ENCODE measurements around the gene RPA1. TPM values are rescaled to one million over a fixed set of nuclear protein-coding genes. Genes with fewer than 3 reads are reported as not detected.
"Not testable (repeated sequence)": the region's sequence is repeated elsewhere in the genome, so short reads cannot be mapped to it uniquely, and the experiment has no call there.

The RPA1 gene
- total RNA-seq, 2 experiments from 2014 or later, result 176 to 186 TPM

DNA sequence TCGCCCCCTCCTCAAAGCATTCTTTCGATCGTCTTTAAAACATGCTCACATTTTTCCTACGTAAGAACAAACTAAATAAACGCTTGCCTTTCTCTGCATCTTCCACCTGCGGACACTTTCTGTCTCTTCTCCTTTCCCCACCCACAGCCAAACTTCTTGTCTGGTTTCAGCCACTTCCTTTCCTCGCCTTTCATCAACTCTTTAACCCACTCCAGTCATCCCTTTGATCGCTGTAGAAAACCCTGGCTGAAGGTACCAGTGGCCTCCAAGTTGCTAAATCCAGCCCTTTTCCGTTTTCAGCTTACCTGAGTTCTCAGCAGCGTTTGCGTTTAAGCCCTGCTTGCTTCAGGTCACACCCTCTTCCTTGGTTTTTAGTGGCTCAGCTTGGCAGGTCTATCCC, 483 bp downstream of the RPA1 start:
- Mint-ChIP-seq H3K9me3 (no peaks in the 10 kb centered on the region), H3K36me3 (ENCODE audit: low read depth) (peaks cover 50% of the 10 kb centered on the region), H3K4me3 (peak overlapping the region; percentile 96), H3K27ac (peak overlapping the region; percentile 84), H3K27me3 (no peaks in the 10 kb centered on the region), H3K4me1 (peaks cover 66% of the 10 kb centered on the region)
- POLR2A ChIA-PET, result interaction anchor here (0.8 to 3.1 kb wide), 14 partner anchors 9 to 146 kb away, joined by 3 to 46 read pairs (median 6); partner anchors contain the start of gene WDR81
- CTCF ChIA-PET, result interaction anchor here (0.7 to 1.5 kb wide), 4 partner anchors 35 to 1418 kb away, joined by 3 to 5 read pairs (median 3); partner anchors contain the start of gene WDR81
- DNase-seq, result peak; percentile 26

DNA sequence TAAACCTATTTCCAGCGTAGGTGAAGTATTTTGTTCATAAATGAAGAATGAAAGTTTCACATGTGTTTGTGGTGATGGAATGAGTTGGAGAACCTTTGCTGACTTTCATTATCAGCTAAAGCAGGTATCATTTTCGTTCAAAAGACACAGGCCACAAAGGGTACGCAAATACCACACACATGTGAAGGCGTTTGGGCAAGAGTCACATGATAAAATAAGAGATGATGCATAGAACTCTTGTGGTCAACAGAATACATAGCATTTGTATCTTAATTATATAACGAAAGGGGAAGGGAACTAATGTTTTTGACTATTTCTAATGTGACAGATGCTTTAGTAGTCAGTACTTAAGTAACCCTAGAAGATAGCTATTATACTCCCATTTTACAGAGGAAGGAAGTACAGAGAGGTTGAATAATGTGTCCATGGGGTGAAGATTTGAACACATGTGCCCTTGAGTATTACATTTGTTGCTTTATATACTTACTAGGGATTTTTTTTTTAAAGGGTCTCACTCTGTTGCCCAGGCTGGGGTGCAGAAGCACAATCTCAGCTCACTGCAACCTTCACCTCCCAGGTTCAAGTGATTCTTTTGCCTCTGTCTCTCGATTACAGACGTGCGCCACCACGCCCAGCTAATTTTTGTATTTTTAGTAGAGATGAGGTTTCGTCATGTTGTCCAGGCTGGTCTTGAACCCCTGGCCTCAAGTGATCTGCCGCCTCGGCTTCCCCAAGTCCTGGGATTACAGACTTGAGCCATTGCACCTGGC, 4.8 kb downstream of the RPA1 start:
- Mint-ChIP-seq H3K27me3 (no peaks in the 10 kb centered on the region), H3K9me3 (no peaks in the 10 kb centered on the region), H3K27ac (peak overlapping the region; percentile 31), H3K4me3 (no peak overlapping the region), H3K4me1 (peaks cover 49% of the 10 kb centered on the region), H3K36me3 (ENCODE audit: low read depth) (peaks cover 47% of the 10 kb centered on the region)
- DNase-seq, result peak; percentile 41
- ChIA-PET POLR2A (interaction anchor here (0.7 to 2.7 kb wide), 8 partner anchors 9 to 118 kb away, joined by 3 to 10 read pairs (median 5); no protein-coding TSS in a partner anchor), CTCF (interaction anchor here (0.8 to 1.7 kb wide), 3 partner anchors 24 to 113 kb away, joined by 3 to 7 read pairs (median 4); no protein-coding TSS in a partner anchor)

DNA sequence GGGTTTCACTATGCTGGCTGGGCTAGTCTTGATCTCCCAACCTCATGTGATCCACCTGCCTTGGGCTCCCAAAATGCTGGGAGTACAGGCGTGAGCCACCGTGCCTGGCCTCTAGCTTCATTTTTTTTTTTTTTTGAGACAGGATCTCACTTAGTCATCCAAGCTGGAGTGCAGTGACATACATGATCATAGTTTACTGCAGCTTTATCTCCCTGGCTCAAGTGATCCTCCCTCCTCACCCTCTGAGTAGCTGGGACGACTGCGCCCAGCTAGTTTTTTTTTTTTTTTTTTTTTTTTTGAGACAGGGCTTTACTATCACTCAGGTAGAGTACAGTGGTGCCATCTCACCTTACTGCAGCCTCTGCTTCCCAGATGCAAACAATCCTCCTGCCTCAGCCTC, 9.7 kb downstream of the RPA1 start:
- H3K4me1 Mint-ChIP-seq, result peaks cover 19% of the 10 kb centered on the region
- no peak overlapping the region for H3K4me3 Mint-ChIP-seq
- ChIA-PET CTCF (interaction anchor here (0.6 to 1.9 kb wide), 4 partner anchors 16 to 190 kb away, joined by 3 to 10 read pairs (median 4); partner anchors contain the start of gene RILP), POLR2A (interaction anchor here (1.0 kb wide), 1 partner anchor 10 kb away, joined by 3 read pairs; the partner anchor contains the start of genes RPA1 and SMYD4)
- no peak for DNase-seq
- H3K27ac Mint-ChIP-seq, result no peak overlapping the region
- H3K27me3 Mint-ChIP-seq, result no peaks in the 10 kb centered on the region
- peaks cover 44% of the 10 kb centered on the region for H3K36me3 Mint-ChIP-seq (ENCODE audit: low read depth)
- H3K9me3 Mint-ChIP-seq, result no peaks in the 10 kb centered on the region

DNA sequence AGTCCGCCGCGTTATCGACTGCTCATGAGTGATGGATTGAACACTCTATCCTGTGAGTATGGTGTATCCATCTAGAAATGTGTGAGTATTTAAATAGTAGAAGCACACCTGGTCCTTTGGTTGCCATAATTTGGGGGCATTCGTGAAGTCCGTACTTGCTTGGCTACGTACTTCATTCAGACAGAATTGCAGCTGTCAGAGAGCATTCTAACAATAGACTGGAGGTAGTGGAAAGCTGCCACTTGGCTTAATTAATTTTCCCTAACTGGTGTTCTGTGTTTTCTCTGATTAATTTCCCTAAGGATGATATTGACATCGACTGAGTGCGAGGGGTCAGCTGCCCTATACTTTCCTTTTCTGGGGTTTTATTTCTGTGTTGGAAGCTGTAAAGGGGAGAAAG, 14.1 kb downstream of the RPA1 start:
- CTCF ChIA-PET, result interaction anchor here (0.6 to 0.8 kb wide), 2 partner anchors 123 to 125 kb away, joined by 3 to 4 read pairs; no protein-coding TSS in a partner anchor
- Mint-ChIP-seq H3K4me3 (no peak overlapping the region), H3K36me3 (ENCODE audit: low read depth) (peaks cover 49% of the 10 kb centered on the region), H3K9me3 (no peaks in the 10 kb centered on the region), H3K27ac (no peak overlapping the region), H3K4me1 (peaks cover 6% of the 10 kb centered on the region), H3K27me3 (no peaks in the 10 kb centered on the region)
- POLR2A ChIA-PET, result interaction anchor here (0.7 kb wide), 1 partner anchor 15 kb away, joined by 3 read pairs; no protein-coding TSS in a partner anchor
- DNase-seq, result no peak

DNA sequence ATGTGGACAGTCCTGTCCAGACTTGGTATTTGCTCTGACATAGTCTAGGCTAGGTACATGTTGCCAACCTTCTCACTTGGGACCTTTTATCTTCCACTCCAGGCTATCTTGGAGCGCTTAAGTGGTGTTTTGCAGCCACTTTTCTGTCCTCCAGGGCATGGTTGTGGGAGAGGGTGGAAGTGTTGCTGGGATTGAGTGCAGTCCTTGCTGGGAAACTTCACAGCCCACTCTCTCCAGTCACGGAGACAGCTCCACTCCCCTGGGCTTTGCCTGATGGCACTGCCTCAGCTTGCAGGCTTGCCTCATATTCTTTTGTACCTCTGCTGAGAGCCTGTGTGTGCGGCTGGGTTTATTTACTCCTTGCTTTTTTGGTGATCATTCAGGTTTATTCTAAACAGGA, 17.4 kb downstream of the RPA1 start:
- ChIA-PET POLR2A (no interaction called here), CTCF (no interaction called here)
- Mint-ChIP-seq H3K4me3 (no peak overlapping the region), H3K36me3 (ENCODE audit: low read depth) (peaks cover 60% of the 10 kb centered on the region), H3K9me3 (no peaks in the 10 kb centered on the region), H3K4me1 (peaks cover 7% of the 10 kb centered on the region), H3K27me3 (no peaks in the 10 kb centered on the region), H3K27ac (no peak overlapping the region)
- no peak for DNase-seq

DNA sequence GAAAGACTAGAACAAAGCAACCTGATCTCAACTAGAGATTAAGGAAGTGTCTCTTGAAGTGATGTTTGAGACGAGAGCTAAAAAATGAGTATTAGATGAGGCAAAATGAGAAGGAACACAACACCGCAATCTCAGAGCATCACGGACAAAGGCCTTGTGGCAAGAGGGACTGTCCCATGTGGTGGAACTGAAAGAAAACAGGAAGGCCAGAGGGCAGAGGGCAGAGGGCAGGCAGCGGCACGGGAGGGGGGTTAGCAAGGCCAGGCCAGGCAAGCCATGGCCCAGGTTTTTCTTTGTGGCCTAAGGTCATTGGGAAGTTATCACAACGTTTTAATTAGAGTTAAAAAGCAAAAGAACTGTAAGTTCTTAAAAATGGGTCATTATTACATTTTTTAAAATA, 22.5 kb downstream of the RPA1 start:
- no peaks in the 10 kb centered on the region for H3K9me3 Mint-ChIP-seq
- no peak for DNase-seq
- peaks cover 8% of the 10 kb centered on the region for H3K4me1 Mint-ChIP-seq
- no peaks in the 10 kb centered on the region for H3K27me3 Mint-ChIP-seq
- no peak overlapping the region for H3K27ac Mint-ChIP-seq
- peaks cover 55% of the 10 kb centered on the region for H3K36me3 Mint-ChIP-seq (ENCODE audit: low read depth)
- CTCF ChIA-PET, result no interaction called here
- H3K4me3 Mint-ChIP-seq, result no peak overlapping the region
- POLR2A ChIA-PET, result interaction anchor here (1.4 kb wide), 1 partner anchor 9 kb away, joined by 3 read pairs; no protein-coding TSS in a partner anchor

DNA sequence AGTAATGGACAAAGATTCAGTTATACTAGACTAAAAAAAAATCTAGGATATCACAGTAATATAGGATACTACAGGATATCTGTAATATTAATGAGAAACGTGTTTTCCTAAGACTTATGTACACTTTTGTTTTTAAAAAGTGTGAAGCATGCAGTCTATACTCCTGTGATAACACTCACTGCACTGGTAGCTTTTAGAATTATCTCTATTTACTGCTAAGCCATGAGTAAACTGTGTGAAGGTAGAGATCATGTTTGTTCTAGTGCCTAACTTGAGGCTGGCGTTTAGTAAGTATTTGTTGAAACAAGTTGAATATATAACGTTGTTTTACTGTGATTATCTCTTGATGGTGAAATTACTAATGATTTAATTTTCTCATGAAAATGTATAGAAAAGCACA, 23.9 kb downstream of the RPA1 start:
- Mint-ChIP-seq H3K9me3 (no peaks in the 10 kb centered on the region), H3K4me3 (no peak overlapping the region), H3K36me3 (ENCODE audit: low read depth) (peaks cover 51% of the 10 kb centered on the region), H3K27ac (no peak overlapping the region), H3K4me1 (peaks cover 8% of the 10 kb centered on the region), H3K27me3 (no peaks in the 10 kb centered on the region)
- ChIA-PET POLR2A (interaction anchor here (1.4 kb wide), 1 partner anchor 11 kb away, joined by 3 read pairs; no protein-coding TSS in a partner anchor), CTCF (no interaction called here)
- DNase-seq, result no peak

DNA sequence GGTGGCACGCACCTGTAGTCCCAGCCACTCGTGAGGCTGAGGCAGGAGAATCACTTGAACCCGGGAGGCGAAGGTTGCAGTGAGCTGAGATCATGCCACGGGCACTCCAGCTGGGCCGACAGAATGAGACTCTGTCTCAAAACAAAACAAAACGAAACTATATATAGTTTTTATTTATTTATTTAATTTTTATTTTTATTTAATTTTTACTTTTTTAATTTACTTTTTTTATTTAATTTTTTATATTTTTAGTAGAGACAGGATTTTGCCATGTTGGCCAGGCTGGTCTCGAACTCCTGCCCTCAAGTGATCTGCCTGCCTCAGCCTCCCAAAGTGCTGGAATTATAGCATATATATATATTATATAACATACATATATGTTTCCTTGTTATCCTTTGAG, 26.7 kb downstream of the RPA1 start:
- H3K36me3 Mint-ChIP-seq (ENCODE audit: low read depth), result peaks cover 61% of the 10 kb centered on the region
- H3K27me3 Mint-ChIP-seq, H3K4me1 Mint-ChIP-seq, DNase-seq, H3K27ac Mint-ChIP-seq, POLR2A ChIA-PET, H3K4me3 Mint-ChIP-seq, H3K9me3 Mint-ChIP-seq: not testable (repeated sequence)
- CTCF ChIA-PET, result interaction anchor here (0.8 to 1.4 kb wide), 2 partner anchors 140 to 188 kb away, joined by 3 to 4 read pairs; no protein-coding TSS in a partner anchor

DNA sequence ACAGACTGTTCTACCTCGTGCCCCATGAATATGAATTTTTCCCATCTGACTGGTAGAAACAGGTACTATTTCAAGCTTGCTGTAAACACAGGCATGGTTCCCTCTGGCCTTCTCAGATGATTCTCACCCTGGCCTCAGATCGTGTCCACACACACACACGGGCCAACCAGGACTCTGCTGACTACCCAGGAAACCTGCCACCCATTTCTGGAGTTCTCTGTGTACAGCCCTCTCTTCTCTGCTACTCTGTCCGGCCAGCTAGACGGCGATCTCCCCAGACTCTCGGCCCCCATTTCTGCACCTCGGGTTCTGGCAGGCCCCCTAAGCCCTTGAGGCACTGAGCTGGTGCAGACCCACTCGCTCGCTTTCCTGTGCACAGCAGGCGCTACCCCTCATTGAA, 31.2 kb downstream of the RPA1 start:
- Mint-ChIP-seq H3K4me3 (no peak overlapping the region), H3K4me1 (peaks cover 5% of the 10 kb centered on the region), H3K9me3 (no peaks in the 10 kb centered on the region), H3K27me3 (no peaks in the 10 kb centered on the region), H3K36me3 (ENCODE audit: low read depth) (peaks cover 31% of the 10 kb centered on the region), H3K27ac (no peak overlapping the region)
- DNase-seq, result no peak
- ChIA-PET POLR2A (interaction anchor here (0.8 to 1.1 kb wide), 2 partner anchors 10 to 145 kb away, joined by 3 read pairs; no protein-coding TSS in a partner anchor), CTCF (no interaction called here)

DNA sequence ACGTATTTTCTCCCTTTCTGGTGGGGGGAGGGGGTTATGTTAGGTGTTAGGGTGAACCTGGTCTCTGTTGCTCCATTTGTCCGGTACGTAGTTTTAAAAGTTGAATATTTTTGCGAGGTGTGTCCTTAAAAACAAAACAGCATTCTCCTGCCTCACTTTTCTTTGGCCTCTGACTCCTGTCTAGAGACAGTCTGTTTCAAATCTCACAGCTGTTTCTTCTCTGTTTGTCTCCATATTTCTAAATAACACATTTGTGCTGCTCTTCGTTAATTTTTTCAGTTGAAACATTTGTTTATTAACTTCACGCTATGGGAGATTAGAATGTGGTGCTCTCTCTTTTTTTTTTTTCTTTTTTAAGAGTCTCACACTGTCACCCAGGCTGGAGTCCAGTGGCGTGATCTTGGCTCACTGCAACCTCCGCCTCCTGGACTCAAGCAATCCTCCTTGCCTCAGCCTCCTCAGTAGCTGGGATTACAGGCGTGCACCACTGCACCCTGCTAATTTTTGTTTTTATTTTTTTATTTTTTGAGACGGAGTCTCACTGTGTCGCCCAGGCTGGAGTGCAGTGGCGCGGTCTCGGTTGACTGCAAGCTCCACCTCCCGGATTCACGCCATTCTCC, 31.7 kb downstream of the RPA1 start:
- Mint-ChIP-seq H3K27me3 (no peaks in the 10 kb centered on the region), H3K4me1 (peaks cover 5% of the 10 kb centered on the region), H3K4me3 (no peak overlapping the region), H3K27ac (no peak overlapping the region), H3K9me3 (no peaks in the 10 kb centered on the region), H3K36me3 (ENCODE audit: low read depth) (peaks cover 31% of the 10 kb centered on the region)
- no peak for DNase-seq
- POLR2A ChIA-PET, result interaction anchor here (0.9 to 1.1 kb wide), 2 partner anchors 9 to 32 kb away, joined by 3 read pairs; partner anchors contain the start of genes RPA1 and SMYD4
- CTCF ChIA-PET, result interaction anchor here (0.6 to 1.1 kb wide), 2 partner anchors 139 to 178 kb away, joined by 4 to 7 read pairs; no protein-coding TSS in a partner anchor

DNA sequence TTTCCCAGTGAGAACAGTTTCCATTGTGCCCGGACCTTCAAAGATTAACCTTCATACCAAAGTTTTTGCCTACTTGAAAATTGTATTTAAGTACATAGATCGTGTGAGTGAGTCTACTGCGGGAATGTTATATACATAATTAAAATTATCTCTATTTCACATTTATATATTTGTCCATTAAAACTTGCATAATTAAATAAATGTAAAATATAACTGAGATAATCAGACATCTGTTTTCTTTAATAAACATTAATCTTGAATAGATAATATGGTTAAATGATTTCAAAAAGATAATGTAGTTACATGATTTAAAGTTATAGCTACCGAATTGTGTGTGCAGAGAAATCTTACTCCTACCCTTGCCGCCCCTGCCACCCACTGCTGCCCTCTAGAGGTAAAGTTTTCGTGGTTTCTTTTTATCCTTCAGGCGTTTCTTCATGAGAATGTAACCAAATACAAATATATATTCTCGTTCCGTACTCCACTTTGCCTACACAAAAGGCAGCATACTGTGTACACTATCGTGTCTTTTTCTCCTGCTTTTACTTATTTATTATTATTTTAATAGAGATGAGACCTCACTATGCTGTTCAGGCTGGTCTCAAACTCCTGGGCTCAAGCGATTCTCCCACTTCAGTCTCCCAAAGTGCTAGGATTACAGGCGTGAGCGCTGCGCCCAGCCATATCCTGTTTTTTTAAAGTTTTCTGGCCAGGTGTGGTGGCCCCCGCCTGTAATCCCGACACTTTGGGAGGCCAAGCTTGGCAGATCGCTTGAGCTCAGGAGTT, 35.6 kb downstream of the RPA1 start:
- peak; percentile 63 for DNase-seq
- Mint-ChIP-seq H3K4me1 (peaks cover 21% of the 10 kb centered on the region), H3K36me3 (ENCODE audit: low read depth) (peaks cover 42% of the 10 kb centered on the region), H3K9me3 (no peaks in the 10 kb centered on the region), H3K27me3 (no peaks in the 10 kb centered on the region), H3K4me3 (no peak overlapping the region), H3K27ac (no peak overlapping the region)
- ChIA-PET POLR2A (interaction anchor here (1.0 to 2.2 kb wide), 4 partner anchors 36 to 149 kb away, joined by 3 to 7 read pairs (median 4); partner anchors contain the start of genes RPA1 and SMYD4), CTCF (interaction anchor here (0.6 to 2.5 kb wide), 17 partner anchors 9 to 217 kb away, joined by 3 to 22 read pairs (median 5); partner anchors contain the start of genes RPA1 and SMYD4)

DNA sequence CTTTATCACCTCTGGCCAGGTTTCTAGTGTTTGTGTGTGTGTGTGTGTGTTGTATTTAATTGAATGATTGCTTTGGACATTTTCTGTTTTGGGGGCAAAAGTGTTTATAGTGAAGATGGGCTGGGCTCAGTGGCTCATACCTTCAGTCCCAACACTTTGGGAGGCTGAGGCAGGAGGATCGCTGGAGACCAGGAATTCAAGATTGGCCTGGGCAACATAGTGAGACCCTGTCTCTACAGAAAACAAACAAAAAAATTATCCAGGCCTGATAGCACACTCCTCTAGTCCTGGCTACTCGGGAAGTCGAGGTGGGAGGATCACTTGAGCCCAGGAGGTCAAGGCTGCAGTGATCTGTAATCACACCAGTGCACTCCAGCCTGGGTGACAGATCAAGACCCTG, 37.5 kb downstream of the RPA1 start:
- Mint-ChIP-seq H3K27me3 (no peaks in the 10 kb centered on the region), H3K27ac (no peak overlapping the region), H3K36me3 (ENCODE audit: low read depth) (peaks cover 38% of the 10 kb centered on the region), H3K4me3 (no peak overlapping the region), H3K4me1 (peaks cover 40% of the 10 kb centered on the region), H3K9me3 (no peaks in the 10 kb centered on the region)
- ChIA-PET CTCF (interaction anchor here (1.1 kb wide), 1 partner anchor 146 kb away, joined by 4 read pairs; no protein-coding TSS in a partner anchor), POLR2A (interaction anchor here (1.4 kb wide), 1 partner anchor 150 kb away, joined by 5 read pairs; no protein-coding TSS in a partner anchor)
- no peak for DNase-seq
